Epithelial cell of prostate (primary cell): ENCODE data around the gene CCDC27.
"Not testable (repeated sequence)": the region's sequence is repeated elsewhere in the genome, so short reads cannot be mapped to it uniquely, and the experiment has no call there.

ENCODE experiments used
- DNase-seq: peaks from one replicate; pipeline ENCODE4 v3.0.0-alpha.2; 2011; ENCODE audit warnings: low read depth, low spot score
- H3K27ac ChIP-seq: fragments of 450-650 bp; 2 replicates; pipeline ENCODE4 v1.5.1; 2017; ENCODE audit warnings: mild to moderate bottlenecking

The CCDC27 gene

GRCh38 chr1:3735027-3735681 is 17.1 kb upstream of the CCDC27 start:
- no peak for DNase-seq
- no peak overlapping the region for H3K27ac ChIP-seq

- no peak overlapping the region for H3K27ac ChIP-seq
- no peak for DNase-seq
Observed at GRCh38 chr1:3735688-3736087, 16.6 kb upstream of the CCDC27 start.

DNA sequence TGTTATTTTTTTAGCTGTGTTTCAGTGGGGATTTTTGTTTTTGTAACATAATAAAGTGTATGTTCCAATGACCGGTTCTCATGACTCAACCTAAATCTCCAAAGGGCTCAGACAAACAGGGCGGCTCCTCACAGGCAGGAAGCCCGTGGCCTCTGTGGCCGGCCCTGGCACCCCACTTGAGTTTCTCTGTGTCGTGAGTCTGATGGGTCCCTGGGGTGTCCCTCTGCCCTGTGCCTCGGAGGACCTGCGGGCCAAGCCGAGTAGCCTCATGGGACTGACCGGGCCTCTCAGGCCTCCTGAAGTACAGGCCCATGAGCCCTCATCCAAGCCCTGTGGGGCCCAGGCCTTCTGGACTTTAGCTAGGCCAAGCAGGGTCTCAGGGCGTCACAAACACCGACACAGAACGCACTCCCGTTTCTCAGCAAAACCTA is 16.1 kb upstream of the CCDC27 start:
- no peak for DNase-seq
- no peak overlapping the region for H3K27ac ChIP-seq

- no peak overlapping the region for H3K27ac ChIP-seq
Observed at GRCh38 chr1:3736708-3737107, 15.5 kb upstream of the CCDC27 start.

GRCh38 chr1:3738943-3739342 is 13.3 kb upstream of the CCDC27 start:
- H3K27ac ChIP-seq = no peak overlapping the region
- no peak for DNase-seq

More at GRCh38 chr1:3736708-3737107, 15.5 kb upstream of the CCDC27 start:
- DNase-seq = no peak

GRCh38 chr1:3740042-3740441 is 12.2 kb upstream of the CCDC27 start:
- no peak for DNase-seq
- H3K27ac ChIP-seq = no peak overlapping the region

DNA sequence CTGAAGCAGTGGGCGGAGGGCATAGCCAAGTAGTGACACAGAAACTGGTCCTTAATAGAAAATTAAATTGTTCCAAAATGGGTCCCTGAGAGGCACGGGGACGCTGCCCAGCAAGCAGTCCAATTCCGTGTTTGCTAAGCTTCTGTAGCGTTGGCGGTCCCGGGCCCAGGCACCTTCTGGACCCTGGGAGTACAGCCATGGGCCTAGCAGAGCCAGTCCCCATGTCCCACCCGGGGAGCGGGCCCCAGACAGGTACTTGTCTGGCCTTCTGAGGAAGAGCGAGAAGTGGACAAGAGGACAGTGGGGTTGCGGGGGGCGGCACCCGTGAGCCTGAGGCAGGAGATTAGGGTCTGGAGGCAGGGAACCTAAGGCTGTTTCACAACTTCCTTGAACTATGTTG is 11.5 kb upstream of the CCDC27 start:
- H3K27ac ChIP-seq = no peak overlapping the region
- DNase-seq = no peak

DNA sequence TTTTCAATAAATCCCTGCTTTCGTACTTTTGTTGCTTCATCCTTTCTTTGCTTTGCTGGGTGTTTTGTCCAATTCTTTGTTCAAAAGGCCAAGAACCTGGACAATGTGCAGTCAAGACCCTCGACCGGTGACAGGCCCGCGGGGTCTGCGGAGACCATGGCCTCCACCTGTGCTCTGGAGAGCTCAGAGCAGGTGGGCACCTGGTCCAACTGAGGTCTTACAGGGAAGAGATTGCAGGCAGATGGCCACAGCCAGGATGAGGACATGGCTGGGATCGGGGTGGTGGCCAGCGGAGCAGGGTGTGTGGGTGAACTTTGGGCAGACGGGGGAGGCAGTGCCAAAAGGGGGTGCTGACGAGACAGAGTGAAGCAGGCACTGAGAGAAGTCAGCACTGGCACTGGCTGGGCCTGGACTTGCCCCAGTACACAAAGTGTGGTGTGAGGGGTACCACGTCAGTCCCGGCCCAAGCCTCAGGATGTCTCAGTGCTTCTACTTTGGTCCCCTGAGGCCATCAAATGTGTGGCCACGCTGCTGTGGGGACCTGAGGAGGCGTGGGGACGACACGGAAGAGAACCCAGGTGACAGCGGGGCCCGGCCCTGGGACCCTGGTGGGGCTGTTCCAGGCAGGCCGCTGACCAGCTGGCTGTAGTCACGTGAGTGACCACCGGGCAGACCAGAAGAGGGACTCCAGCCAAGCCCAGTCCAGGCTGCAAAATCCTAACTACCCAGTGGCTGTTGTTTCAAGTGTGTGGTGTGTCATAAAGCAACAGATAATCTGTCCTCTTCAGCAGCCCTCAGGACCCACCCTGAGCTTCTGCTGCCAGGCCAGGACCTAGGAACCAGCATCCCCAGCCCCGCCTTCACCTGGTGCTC is 10.4 kb upstream of the CCDC27 start:
- no peak for DNase-seq
- H3K27ac ChIP-seq = no peak overlapping the region

GRCh38 chr1:3742439-3743298 is 9.6 kb upstream of the CCDC27 start:
- DNase-seq = no peak
- H3K27ac ChIP-seq = no peak overlapping the region

GRCh38 chr1:3743421-3743820 is 8.8 kb upstream of the CCDC27 start:
- no peak for DNase-seq
- H3K27ac ChIP-seq = no peak overlapping the region

- no peak overlapping the region for H3K27ac ChIP-seq
- DNase-seq = no peak
Observed at GRCh38 chr1:3743826-3744225, 8.4 kb upstream of the CCDC27 start.

DNA sequence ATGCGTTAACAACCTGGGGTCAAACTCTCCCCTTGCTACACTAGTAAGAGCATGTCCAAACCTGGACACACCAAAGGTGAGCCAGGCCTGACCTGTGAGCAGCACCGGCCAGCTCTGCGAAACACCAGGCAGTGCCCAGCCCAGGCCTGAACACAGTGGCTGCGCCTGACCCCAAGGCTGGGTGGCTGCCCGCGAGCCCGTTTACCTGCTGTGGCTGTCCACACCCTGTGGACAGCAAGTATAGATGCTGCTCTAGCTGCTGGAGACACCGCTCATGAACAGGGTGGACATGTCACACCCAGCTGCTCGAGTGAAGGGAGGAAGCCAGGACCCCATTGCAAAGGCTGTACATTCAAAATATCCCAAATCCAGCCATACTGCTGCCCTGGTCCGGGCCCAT is 7.6 kb upstream of the CCDC27 start:
- no peak for DNase-seq
- no peak overlapping the region for H3K27ac ChIP-seq

DNA sequence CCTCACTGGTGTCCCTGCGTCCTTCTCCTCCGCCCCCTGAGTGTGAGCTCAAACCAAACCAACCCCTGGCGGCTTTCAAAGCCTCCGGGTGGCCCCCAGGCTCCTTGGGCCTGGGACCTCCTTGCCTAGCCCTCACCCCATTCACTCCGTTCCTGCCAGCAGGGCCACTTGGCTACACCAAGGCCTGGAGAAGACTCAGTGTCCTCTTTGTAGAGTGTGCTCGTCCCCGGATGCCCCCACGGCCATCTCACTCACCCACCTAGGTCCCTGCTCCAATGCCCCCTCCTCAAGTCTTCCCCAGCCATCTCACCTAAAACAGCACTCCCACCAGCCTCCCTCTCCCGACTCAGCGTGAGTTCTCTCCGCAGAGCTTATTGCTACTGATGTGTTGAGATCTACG is 7.2 kb upstream of the CCDC27 start:
- no peak overlapping the region for H3K27ac ChIP-seq
- no peak for DNase-seq

DNA sequence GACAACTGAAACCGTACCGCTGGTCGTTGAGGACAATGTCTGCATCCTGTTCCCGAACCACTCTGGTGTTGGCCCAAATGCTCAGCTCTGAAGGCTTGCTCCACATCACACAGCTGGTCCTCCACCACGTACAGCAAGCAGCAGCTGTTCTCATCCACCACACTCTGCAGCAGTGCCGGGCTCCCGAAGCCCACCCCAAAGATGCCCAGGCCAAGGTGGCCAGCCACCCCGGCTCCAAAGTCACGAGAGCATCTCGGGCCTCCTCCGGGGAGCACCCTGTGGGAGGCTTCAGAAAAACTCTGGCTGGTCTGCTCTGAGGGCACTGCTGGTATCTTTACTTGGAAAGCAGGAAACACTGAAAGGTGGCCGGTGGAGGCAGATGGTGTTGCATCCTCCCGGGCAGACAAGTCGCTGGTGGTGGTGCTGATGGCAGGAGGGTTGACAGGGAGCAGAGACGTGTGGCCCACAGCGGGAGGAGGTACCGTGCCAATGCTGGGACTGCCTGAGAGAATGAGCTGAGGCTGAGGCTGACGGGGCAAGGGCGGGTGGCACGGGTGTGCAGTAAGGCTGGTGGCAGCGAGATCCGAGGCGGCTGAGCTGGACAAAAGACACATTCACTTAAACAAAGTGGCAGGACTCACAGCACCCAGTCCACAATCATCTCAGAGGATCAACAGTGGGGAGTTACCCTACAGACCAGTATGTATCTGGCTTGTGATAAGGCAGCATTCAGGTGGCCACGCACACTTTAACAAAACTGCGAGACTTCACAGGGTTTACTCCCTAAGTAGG is 6.5 kb upstream of the CCDC27 start:
- no peak for DNase-seq
- H3K27ac ChIP-seq = no peak overlapping the region

DNA sequence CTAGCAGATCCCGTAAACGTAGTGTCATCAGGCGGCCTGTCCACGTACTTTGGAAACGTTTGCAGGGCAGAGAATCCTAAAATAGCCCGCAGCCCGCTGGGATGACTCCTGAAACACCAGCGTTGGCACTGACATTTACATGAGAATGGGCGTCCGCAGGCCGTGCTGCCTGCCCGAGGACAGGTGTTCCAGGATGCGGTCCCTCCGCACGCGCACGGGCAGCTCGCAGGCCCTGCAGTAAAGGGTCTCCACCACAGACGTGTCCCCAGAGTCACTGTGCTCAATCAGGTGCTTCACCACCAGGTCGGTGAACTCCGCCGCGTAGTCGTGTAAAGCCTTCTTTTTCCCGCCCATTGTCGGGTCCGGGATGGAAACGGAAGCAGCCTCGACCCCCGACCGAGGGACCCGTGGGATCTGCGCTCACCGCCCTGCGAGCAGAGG is 5.8 kb upstream of the CCDC27 start:
- DNase-seq = no peak
- no peak overlapping the region for H3K27ac ChIP-seq

- H3K27ac ChIP-seq = no peak overlapping the region
- DNase-seq = peak; percentile 5
Observed at GRCh38 chr1:3746830-3747521, 5.3 kb upstream of the CCDC27 start.

GRCh38 chr1:3747522-3747848 is 4.8 kb upstream of the CCDC27 start:
- DNase-seq = no peak
- no peak overlapping the region for H3K27ac ChIP-seq

- H3K27ac ChIP-seq = no peak overlapping the region
- no peak for DNase-seq
Observed at GRCh38 chr1:3747903-3748302, 4.3 kb upstream of the CCDC27 start.

DNA sequence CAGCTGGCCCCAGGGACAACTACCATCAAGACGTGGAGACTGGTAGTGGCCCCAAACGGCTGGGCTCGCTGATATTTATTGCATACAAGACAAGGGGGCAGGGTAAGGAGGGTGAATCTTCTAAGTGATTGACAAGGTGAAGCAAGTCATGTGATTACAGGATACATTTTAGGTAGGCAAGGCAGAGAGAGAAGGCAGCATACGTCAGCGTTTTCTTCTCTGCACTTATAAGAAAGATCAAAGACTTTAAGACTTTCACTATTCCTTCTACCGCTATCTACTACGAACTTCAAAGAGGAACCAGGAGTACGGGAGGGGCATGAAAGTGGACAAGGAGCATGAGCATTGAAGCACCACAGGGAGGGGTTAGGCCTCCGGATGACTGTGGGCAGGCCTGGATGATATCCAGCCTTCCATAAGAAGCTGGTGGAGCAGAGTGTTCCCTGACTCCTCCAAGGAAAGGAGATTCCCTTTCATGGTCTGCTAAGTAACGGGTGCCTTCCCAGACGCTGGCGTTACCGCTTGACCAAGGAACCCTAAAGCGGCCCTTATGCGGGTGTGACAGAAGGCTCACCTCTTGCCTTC is 3.8 kb upstream of the CCDC27 start:
- not testable (repeated sequence) for H3K27ac ChIP-seq, DNase-seq
